ENCODE measurements around the gene MCAM.

Gene MCAM

DNA sequence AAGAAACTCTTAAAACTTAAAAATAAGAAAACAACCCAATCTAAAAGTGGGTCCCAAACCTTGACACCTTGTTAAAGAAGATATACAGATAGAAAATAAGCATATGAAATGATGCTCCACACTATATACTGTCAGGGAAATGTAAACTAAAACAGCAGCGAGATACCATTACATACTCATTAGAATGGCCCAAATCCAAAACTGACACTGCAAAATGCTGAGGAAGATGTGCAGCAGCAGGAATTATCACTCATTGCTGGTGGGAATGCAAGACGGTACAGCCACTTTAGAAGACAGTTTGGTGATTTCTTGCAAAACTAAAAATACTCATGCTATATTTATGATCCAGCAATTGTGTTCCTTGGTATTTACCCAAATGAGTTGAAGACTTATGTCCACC is 12.4 kb upstream of the MCAM start:
- TF ChIP-seq POLR2AphosphoS5 (IDR thresholded peaks at IDR 0.05; ENCODE audit: low read depth, low read length) (no peak), SIN3A (IDR thresholded peaks at IDR 0.05; ENCODE audit: borderline replicate concordance, insufficient read depth, low read length) (no peak), FOXP2 (optimal IDR thresholded peaks at IDR 0.05; ENCODE audit: borderline replicate concordance, extremely low read depth, extremely low read length, insufficient read depth) (no peak), TAF1 (IDR thresholded peaks at IDR 0.05; ENCODE audit: borderline replicate concordance, insufficient read depth, low read length) (no peak), REST (IDR thresholded peaks at IDR 0.05; ENCODE audit: insufficient read depth in 1 of 2, low read depth in 2 of 2, low read length in 2 of 2) (no peak)

DNA sequence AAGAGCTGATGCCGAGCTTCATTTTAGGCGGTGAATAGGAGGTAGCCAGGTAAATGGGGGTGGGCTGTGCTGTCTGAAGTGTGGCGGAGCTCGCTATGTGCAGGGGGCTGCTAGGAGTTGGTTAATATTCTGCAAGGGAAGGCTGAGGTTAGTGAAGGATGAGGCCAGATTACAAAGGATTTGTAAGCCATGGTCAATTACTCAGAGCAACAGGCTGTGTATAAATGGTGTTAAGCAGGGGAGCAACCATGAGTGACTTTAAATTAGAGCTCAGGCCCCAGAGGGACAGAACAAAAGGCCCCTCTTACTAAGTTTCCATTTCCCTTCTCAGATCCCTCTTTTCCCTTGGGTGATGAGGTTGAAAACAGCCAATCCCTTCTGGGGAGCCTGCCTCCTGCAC is 7.3 kb upstream of the MCAM start:
- TF ChIP-seq TAF1 (IDR thresholded peaks at IDR 0.05; ENCODE audit: borderline replicate concordance, insufficient read depth, low read length) (no peak), REST (IDR thresholded peaks at IDR 0.05; ENCODE audit: insufficient read depth in 1 of 2, low read depth in 2 of 2, low read length in 2 of 2) (no peak), FOXP2 (optimal IDR thresholded peaks at IDR 0.05; ENCODE audit: borderline replicate concordance, extremely low read depth, extremely low read length, insufficient read depth) (no peak), POLR2AphosphoS5 (IDR thresholded peaks at IDR 0.05; ENCODE audit: low read depth, low read length) (no peak), SIN3A (IDR thresholded peaks at IDR 0.05; ENCODE audit: borderline replicate concordance, insufficient read depth, low read length) (no peak)

- no peak for TF ChIP-seq TAF1 (IDR thresholded peaks at IDR 0.05; ENCODE audit: borderline replicate concordance, insufficient read depth, low read length)
These were observed 6.7 kb upstream of the MCAM start for GRCh38 chr11:119323532-119324033.

DNA sequence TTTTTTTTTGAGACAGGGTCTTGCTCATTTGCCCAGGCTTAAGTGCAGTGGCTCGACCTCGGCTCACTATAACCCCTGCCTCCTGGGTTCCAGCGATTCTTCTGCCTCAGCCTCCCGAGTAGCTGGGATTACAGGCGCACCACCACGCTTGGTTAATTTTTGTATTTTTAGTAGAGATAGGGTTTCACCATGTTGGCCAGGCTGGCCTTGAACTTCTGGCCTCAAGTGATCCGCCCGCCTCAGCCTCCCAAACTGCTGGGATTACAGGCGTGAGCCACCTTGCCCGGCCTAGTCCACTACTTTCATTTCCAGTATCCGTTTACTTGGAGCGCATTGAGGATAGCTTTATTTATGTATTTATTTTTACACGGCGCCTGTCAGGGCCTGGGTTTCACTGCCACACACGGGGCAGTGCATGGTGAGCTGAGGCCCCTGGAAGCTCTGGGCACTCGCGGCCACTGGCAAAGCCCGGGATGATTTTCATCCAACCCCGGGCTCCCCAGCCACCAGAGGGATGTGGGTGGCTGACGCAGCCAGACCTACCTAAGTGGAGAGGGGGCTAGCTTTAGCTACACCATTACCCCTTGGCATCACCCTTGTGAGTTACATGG is 6.1 kb upstream of the MCAM start:
- TF ChIP-seq REST (IDR thresholded peaks at IDR 0.05; ENCODE audit: insufficient read depth in 1 of 2, low read depth in 2 of 2, low read length in 2 of 2) (no peak), POLR2AphosphoS5 (IDR thresholded peaks at IDR 0.05; ENCODE audit: low read depth, low read length) (no peak), FOXP2 (optimal IDR thresholded peaks at IDR 0.05; ENCODE audit: borderline replicate concordance, extremely low read depth, extremely low read length, insufficient read depth) (no peak), TAF1 (IDR thresholded peaks at IDR 0.05; ENCODE audit: borderline replicate concordance, insufficient read depth, low read length) (no peak), SIN3A (IDR thresholded peaks at IDR 0.05; ENCODE audit: borderline replicate concordance, insufficient read depth, low read length) (no peak)

GRCh38 chr11:119322360-119322739 is 5.4 kb upstream of the MCAM start:
- TF ChIP-seq REST (IDR thresholded peaks at IDR 0.05; ENCODE audit: insufficient read depth in 1 of 2, low read depth in 2 of 2, low read length in 2 of 2) (no peak), FOXP2 (optimal IDR thresholded peaks at IDR 0.05; ENCODE audit: borderline replicate concordance, extremely low read depth, extremely low read length, insufficient read depth) (no peak), SIN3A (IDR thresholded peaks at IDR 0.05; ENCODE audit: borderline replicate concordance, insufficient read depth, low read length) (no peak), TAF1 (IDR thresholded peaks at IDR 0.05; ENCODE audit: borderline replicate concordance, insufficient read depth, low read length) (no peak), POLR2AphosphoS5 (IDR thresholded peaks at IDR 0.05; ENCODE audit: low read depth, low read length) (no peak)

Measured in PFSK-1 (cell line).